C1 segment of cervical spinal cord (tissue), 14 donors: ENCODE results near the gene USP34.

ENCODE experiments used
- DNase-seq, 14 donors: peaks; one replicate each; lab custom pipeline; 2025; lab: John Stamatoyannopoulos, UW

USP34 gene

GRCh38 chr2:61326423-61326822 lies 144.5 kb downstream of the USP34 start:
- DNase-seq, result no peak

GRCh38 chr2:61320181-61320580 lies 150.7 kb downstream of the USP34 start:
- no peak for DNase-seq

- DNase-seq, result no peak
Measured at GRCh38 chr2:61318553-61318952, 152.3 kb downstream of the USP34 start.

GRCh38 chr2:61295981-61296380 lies 174.9 kb downstream of the USP34 start:
- DNase-seq, result no peak

- DNase-seq, result no peak
Measured at GRCh38 chr2:61291851-61292575, 178.9 kb downstream of the USP34 start.

- DNase-seq, result no peak
Measured at GRCh38 chr2:61288070-61288841, 182.6 kb downstream of the USP34 start.

GRCh38 chr2:61287254-61287653 lies 183.6 kb downstream of the USP34 start:
- no peak for DNase-seq

- DNase-seq, result no peak
Measured at GRCh38 chr2:61283443-61284160, 187.3 kb downstream of the USP34 start.

GRCh38 chr2:61282104-61282590 lies 188.7 kb downstream of the USP34 start:
- no peak for DNase-seq

GRCh38 chr2:61281321-61281720 lies 189.6 kb downstream of the USP34 start:
- no peak for DNase-seq

GRCh38 chr2:61277756-61278155 lies 193.1 kb downstream of the USP34 start:
- DNase-seq, result no peak

GRCh38 chr2:61275575-61276184 lies 195.2 kb downstream of the USP34 start:
- DNase-seq, result no peak

GRCh38 chr2:61272421-61273070 lies 198.3 kb downstream of the USP34 start:
- DNase-seq, result no peak

GRCh38 chr2:61268249-61268648 lies 202.6 kb downstream of the USP34 start:
- no peak for DNase-seq

GRCh38 chr2:61266632-61267505 lies 204.0 kb downstream of the USP34 start:
- DNase-seq, result no peak

GRCh38 chr2:61263830-61264229 lies 207.1 kb downstream of the USP34 start:
- DNase-seq, result no peak

- DNase-seq, result no peak
Measured at GRCh38 chr2:61262699-61263098, 208.2 kb downstream of the USP34 start.

- no peak for DNase-seq
Measured at GRCh38 chr2:61257446-61257845, 213.4 kb downstream of the USP34 start.

- no peak for DNase-seq
Measured at GRCh38 chr2:61255580-61256437, 215.1 kb downstream of the USP34 start.
